GM21619 (cell line): ENCODE measurements around the gene EPYC.

Experiments used
- ATAC-seq: cut with Tn5 transposase; IDR thresholded peaks from one replicate; pipeline ENCODE4 v1.9.1; 2021; ENCODE audit not compliant: unreplicated experiment

EPYC gene

GRCh38 chr12:90959032-90959431, 45.7 kb downstream of the EPYC start:
- ATAC-seq = no peak

GRCh38 chr12:90958347-90958746, 46.4 kb downstream of the EPYC start:
- no peak for ATAC-seq

- no peak for ATAC-seq
Observed at GRCh38 chr12:90954921-90955320, 49.9 kb downstream of the EPYC start, which contains the start of gene CCER1. Gene CCER1, minus strand, starts transcription at chr12:90955176. Its CDS starts 434 bp downstream, at chr12:90954742.

- ATAC-seq = no peak
Observed at GRCh38 chr12:90954428-90954827, 50.3 kb downstream of the EPYC start.

GRCh38 chr12:90953956-90954421, 50.8 kb downstream of the EPYC start:
- ATAC-seq = no peak

GRCh38 chr12:90951432-90952105, 53.2 kb downstream of the EPYC start:
- no peak for ATAC-seq

GRCh38 chr12:90947869-90948268, 56.9 kb downstream of the EPYC start:
- ATAC-seq = no peak

GRCh38 chr12:90945070-90945649, 59.6 kb downstream of the EPYC start:
- ATAC-seq = peak; percentile 84

GRCh38 chr12:90943255-90943654, 61.5 kb downstream of the EPYC start:
- ATAC-seq = no peak

GRCh38 chr12:90940872-90941499, 63.8 kb downstream of the EPYC start:
- peak; percentile 71 for ATAC-seq

GRCh38 chr12:90939382-90939781, 65.4 kb downstream of the EPYC start:
- ATAC-seq = no peak

GRCh38 chr12:90938451-90938850, 66.3 kb downstream of the EPYC start:
- ATAC-seq = no peak

- ATAC-seq = no peak
Observed at GRCh38 chr12:90937651-90938050, 67.1 kb downstream of the EPYC start.

GRCh38 chr12:90936230-90937005, 68.4 kb downstream of the EPYC start:
- ATAC-seq = no peak

- ATAC-seq = no peak
Observed at GRCh38 chr12:90925562-90925961, 79.2 kb downstream of the EPYC start.

GRCh38 chr12:90924406-90924805, 80.4 kb downstream of the EPYC start:
- no peak for ATAC-seq

- ATAC-seq = no peak
Observed at GRCh38 chr12:90922145-90922627, 82.6 kb downstream of the EPYC start.

GRCh38 chr12:90921536-90921935, 83.2 kb downstream of the EPYC start:
- ATAC-seq = no peak

- no peak for ATAC-seq
Observed at GRCh38 chr12:90920222-90920621, 84.5 kb downstream of the EPYC start.

GRCh38 chr12:90917431-90917830, 87.3 kb downstream of the EPYC start:
- no peak for ATAC-seq

- no peak for ATAC-seq
Observed at GRCh38 chr12:90916516-90916915, 88.3 kb downstream of the EPYC start.
